GM12878 (cell line): ENCODE data around the gene WIPF2. TPM values are rescaled to one million over a fixed set of nuclear protein-coding genes. Genes with fewer than 3 reads are reported as not detected.
A peak's percentile ranks its signal among the peaks of the same experiment; 100 is the strongest.

Source experiments
- ATAC-seq: fragments of 200-7000 bp; cut with Tn5 transposase; 3 replicates; pipeline ENCODE4 v1.9.1; 2020; ENCODE audit warnings: mild to moderate bottlenecking, moderate library complexity
- BruUV-seq: library from RNA; stranded (reverse); fragments of 400-500 nt; replicated peaks from 2 replicates; lab custom pipeline; 2021; lab: Mats Ljungman, UMichigan
- CTCF ChIA-PET: fragments of 300-600 bp; sonication (Branson Sonifier 250); formaldehyde crosslinking; extraction: SDS; loops from one replicate; lab custom pipeline; 2021; ENCODE audit warnings: inconsistent platforms; lab: Yijun Ruan, JAX
- POLR2A ChIA-PET: fragments of 350-600 bp; formaldehyde crosslinking; extraction: SDS; loops from one replicate; lab custom pipeline; 2021; ENCODE audit warnings: inconsistent platforms; lab: Charles Lee
- RAD21 ChIA-PET: fragments of 300-600 bp; sonication (Branson Sonifier 250); formaldehyde crosslinking; loops from one replicate; lab custom pipeline; 2023; ENCODE audit warnings: antibody characterized with exemption; ENCODE audit not compliant: unreplicated experiment; lab: Charles Lee
- SMC1A ChIA-PET: fragments of 300-600 bp; sonication (Branson Sonifier 250); formaldehyde crosslinking; loops from one replicate; lab custom pipeline; 2023; ENCODE audit not compliant: unreplicated experiment, uncharacterized antibody; lab: Charles Lee
- DNase-seq: peaks from one replicate; pipeline ENCODE4 v3.0.0-alpha.2; 2011; ENCODE audit warnings: low read depth, low spot score
- FAIRE-seq: peaks from 3 replicates; lab custom pipeline; 2011; peaks lifted over from hg19 to GRCh38; lab: Jason Lieb, UNC
- H2AFZ ChIP-seq: 2 replicates; pipeline ENCODE4 v1.6.0; 2011; ENCODE audit warnings: low read depth, low read length, control low read depth; ENCODE audit not compliant: control insufficient read depth
- H3K27ac ChIP-seq: 2 replicates; pipeline ENCODE4 v1.5.1; 2011; ENCODE audit warnings: control low read depth; ENCODE audit not compliant: control insufficient read depth, insufficient read depth
- H3K27me3 ChIP-seq, 2 experiments: replicated peaks in 1 of 2; 2 replicates each; pipeline versions ENCODE4 v1.6.0 to v1.6.1; 2011; ENCODE audit warnings: low read length in 1 of 2; ENCODE audit not compliant: control insufficient read depth in 2 of 2, insufficient read depth in 2 of 2
- H3K36me3 ChIP-seq, 2 experiments: 2 replicates each; pipeline ENCODE4 v1.5.1; 2011; ENCODE audit warnings: low read length in 1 of 2; ENCODE audit not compliant: control insufficient read depth in 2 of 2, insufficient read depth in 2 of 2
- H3K4me1 ChIP-seq: 2 replicates; pipeline ENCODE4 v1.6.1; 2011; ENCODE audit warnings: mild to moderate bottlenecking, low read length, moderate library complexity, mixed read lengths; ENCODE audit not compliant: control insufficient read depth, insufficient read depth
- H3K4me2 ChIP-seq: 2 replicates; pipeline ENCODE4 v1.6.0; 2011; ENCODE audit warnings: control low read depth; ENCODE audit not compliant: control insufficient read depth, insufficient read depth
- H3K4me3 ChIP-seq: fragments of 200-600 bp; sonication (generic); 2 replicates; pipeline ENCODE4 v1.5.1; 2016
- H3K79me2 ChIP-seq: 2 replicates; pipeline ENCODE4 v1.6.0; 2011; ENCODE audit warnings: low read length; ENCODE audit not compliant: control insufficient read depth, insufficient read depth
- H3K9ac ChIP-seq: 2 replicates; pipeline ENCODE4 v1.8.0; 2011; ENCODE audit warnings: low read length, control low read depth, mixed read lengths; ENCODE audit not compliant: control insufficient read depth, insufficient read depth
- H3K9me3 ChIP-seq: replicated peaks from 3 replicates; pipeline ENCODE4 v1.5.1; 2011; ENCODE audit warnings: mild to moderate bottlenecking, low read length; ENCODE audit not compliant: control insufficient read depth, insufficient read depth
- H4K20me1 ChIP-seq: 2 replicates; pipeline ENCODE4 v1.6.0; 2011; ENCODE audit not compliant: control insufficient read depth, insufficient read depth
- CREB1 ChIP-seq: IDR thresholded peaks from 2 replicates; pipeline ENCODE4 v1.6.1; 2012; ENCODE audit warnings: low read depth, mild to moderate bottlenecking, inconsistent platforms
- POLR2AphosphoS5 ChIP-seq: IDR thresholded peaks from 2 replicates; pipeline ENCODE4 v1.6.1; 2011; ENCODE audit warnings: mild to moderate bottlenecking, low read length, inconsistent platforms
- RBBP5 ChIP-seq: fragments of 200-600 bp; sonication (generic); conservative IDR thresholded peaks from 2 replicates; pipeline ENCODE4 v1.6.1; 2016
- RCOR1 ChIP-seq: conservative IDR thresholded peaks from 2 replicates; pipeline ENCODE4 v1.6.1; 2012; ENCODE audit warnings: low read depth, low read length, improper control_type of control experiment
- SIN3A ChIP-seq: IDR thresholded peaks from 2 replicates; pipeline ENCODE4 v1.6.1; 2012; ENCODE audit warnings: low read depth, low read length, improper control_type of control experiment
- SMARCA5 ChIP-seq: fragments of 450-650 bp; IDR thresholded peaks from 2 replicates; pipeline ENCODE4 v1.6.1; 2017; ENCODE audit warnings: mild to moderate bottlenecking
- TAF1 ChIP-seq: IDR thresholded peaks from 2 replicates; pipeline ENCODE4 v1.6.1; 2011; ENCODE audit warnings: mild to moderate bottlenecking, low read depth, low read length, borderline replicate concordance
- WRNIP1 ChIP-seq: IDR thresholded peaks from 2 replicates; pipeline ENCODE4 v1.6.1; 2011; ENCODE audit warnings: low read depth, low read length, improper control_type of control experiment, borderline replicate concordance
- ZBED1 ChIP-seq: IDR thresholded peaks from 2 replicates; pipeline ENCODE4 v1.6.1; 2016; ENCODE audit warnings: borderline replicate concordance
- ZBTB40 ChIP-seq: fragments of 450-650 bp; IDR thresholded peaks from 2 replicates; pipeline ENCODE4 v1.6.1; 2016; ENCODE audit warnings: mild to moderate bottlenecking, moderate library complexity, borderline replicate concordance
- WGBS: methylation state at CpG from one replicate; pipeline ENCODE4 v1.1.6; 2016; ENCODE audit warnings: low lambda C conversion rate; ENCODE audit not compliant: insufficient replicate concordance, insufficient coverage; ENCODE audit errors: missing lambda C conversion rate; 5-methylcytosine and 5-hydroxymethylcytosine counted together
- in situ Hi-C: fragments of 300-500 bp; cut with MboI; formaldehyde crosslinking; loops from 9 replicates; pipeline ENCODE4 v1.14.3; 2018; ENCODE audit warnings: mixed read lengths
- intact Hi-C: fragments of 100-400 bp; cut with micrococcal nuclease; formaldehyde crosslinking; loops from one replicate; pipeline ENCODE4 v1.14.2; 2022; ENCODE audit not compliant: unreplicated experiment
- polyA plus RNA-seq, 11 experiments: library from polyadenylated mRNA; depleted of rRNA in 4 of 11; unstranded in 6 of 11; stranded (reverse) in 5 of 11; fragments of >200 nt; fragmentation: Nextera tagmentation in 4 of 11; fragmentation: Illumina TruSeq in 1 of 11; extraction: Ambion mirVana in 4 of 11; extraction: Trizol in 1 of 11; gene quantifications; 1 replicate in 1 of 11; 2 replicates in 10 of 11; pipeline versions ENCODE4 v1.2.1 to v1.2.3, GENCODE V29; 2011 to 2016; ENCODE audit warnings: inconsistent platforms in 2 of 11, missing spikeins in 2 of 11, low read depth in 1 of 11
- total RNA-seq, 4 experiments: library from RNA; depleted of rRNA in 3 of 4; stranded (reverse); fragments of >200 nt in 3 of 4; fragmentation: Illumina TruSeq in 1 of 4; extraction: Trizol in 1 of 4; gene quantifications; 2 replicates each; pipeline versions ENCODE4 v1.2.1 to v1.2.3, GENCODE V29; 2013 to 2021

The WIPF2 gene
- total and polyA plus RNA-seq, 10 of the 15 experiments (the other 5 are each of a cell fraction or from before 2014, with no cell fraction given): 4.2 to 20.8 (median 7.1) TPM

DNA sequence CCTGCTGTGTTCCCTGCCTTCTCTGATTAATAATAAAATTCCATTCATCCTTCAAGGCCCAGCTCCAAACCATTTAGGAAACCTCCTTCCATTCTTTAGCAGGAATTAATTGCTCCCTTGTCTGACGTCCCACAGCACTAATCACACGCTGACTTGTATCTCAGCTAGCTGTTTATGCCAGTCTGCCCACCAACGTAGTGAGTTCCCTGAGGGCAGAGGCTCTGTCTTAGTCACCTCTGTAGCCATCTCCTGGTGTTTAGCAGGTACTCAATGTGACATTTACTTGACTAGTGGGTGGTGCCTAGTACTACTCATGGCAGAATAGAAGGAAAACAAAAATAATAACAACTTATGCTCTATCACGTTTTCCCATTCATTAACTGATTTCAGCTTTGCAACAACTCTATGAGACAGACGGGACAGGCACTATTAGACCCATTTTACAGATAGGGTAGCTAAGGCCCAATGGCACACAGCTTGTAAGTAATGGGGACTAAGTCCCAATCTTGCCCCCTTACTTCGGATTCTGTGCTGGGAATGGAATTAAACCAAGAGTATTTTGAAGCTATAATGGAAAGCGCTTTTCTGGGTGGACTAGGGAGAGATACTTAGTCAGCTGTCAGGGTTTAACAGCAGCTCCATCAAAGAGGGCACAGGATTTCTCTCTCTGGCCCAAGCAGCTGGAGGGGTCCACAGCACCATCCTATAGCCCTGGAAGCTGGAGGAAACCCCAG, 931 bp upstream of the WIPF2 start:
- SMC1A ChIA-PET: interaction anchor here (0.8 to 2.5 kb wide), 20 partner anchors 9 to 143 kb away, joined by 3 to 22 read pairs (median 4); partner anchors contain the start of genes CASC3 and CDC6
- H3K36me3 ChIP-seq: no peaks in the 10 kb centered on the region
- RAD21 ChIA-PET: interaction anchor here (0.6 to 2.2 kb wide), 12 partner anchors 16 to 238 kb away, joined by 3 to 12 read pairs (median 6); partner anchors contain the start of genes CDC6, PSMD3 and RARA
- FAIRE-seq (no peak), ATAC-seq (peak; percentile 15; the same call in 1 of the 3 replicates), DNase-seq (no peak)
- no TSS peak for BruUV-seq
- no peaks in the 10 kb centered on the region for H4K20me1 ChIP-seq
- WGBS: 47% methylated on average over 7 of the region's 7 CpGs
- no peaks in the 10 kb centered on the region for H3K9me3 ChIP-seq
- H3K79me2 ChIP-seq: peaks cover 21% of the 10 kb centered on the region
- peak overlapping the region; percentile 72 for H3K4me2 ChIP-seq
- TF ChIP-seq TAF1 (no peak), ZBTB40 (no peak), WRNIP1 (peak; percentile 22; the same call in 1 of the 2 replicates), RCOR1 (no peak), SIN3A (no peak), RBBP5 (no peak), POLR2AphosphoS5 (0 out of 2 replicates have a peak, but pooled peaks have one; percentile 15), CREB1 (no peak), SMARCA5 (0 out of 2 replicates have a peak, but pooled peaks have one; percentile 36), ZBED1 (no peak)
- peak overlapping the region; percentile 73; the same call in 1 of the 2 replicates for H3K27ac ChIP-seq
- POLR2A ChIA-PET: interaction anchor here (0.5 to 2.1 kb wide), 15 partner anchors 9 to 1645 kb away, joined by 3 to 11 read pairs (median 4); partner anchors contain the start of gene CDC6
- CTCF ChIA-PET: interaction anchor here (0.6 to 3.5 kb wide), 23 partner anchors 10 to 200 kb away, joined by 3 to 27 read pairs (median 4); partner anchors contain the start of genes CDC6, MED24, RARA and TOP2A
- H3K4me1 ChIP-seq: peaks cover 4% of the 10 kb centered on the region; the same call in 1 of the 2 replicates
- H3K9ac ChIP-seq: no peak overlapping the region
- no peak overlapping the region for H3K4me3 ChIP-seq
- no peaks in the 10 kb centered on the region for H3K27me3 ChIP-seq
- H2AFZ ChIP-seq: peak overlapping the region; percentile 98
- in situ Hi-C loops (no loop called here), intact Hi-C loops (loop anchor here (5.0 kb wide), 1 partner anchor 74 kb away; no protein-coding TSS in a partner anchor)
